H1 (cell line): ENCODE measurements around the gene MMAA. TPM values are rescaled to one million over a fixed set of nuclear protein-coding genes. Genes with fewer than 3 reads are reported as not detected.

Source experiments
- CTCF ChIP-seq, 3 experiments: IDR thresholded peaks; 1 replicate in 2 of 3; 2 replicates in 1 of 3; pipeline versions ENCODE4 v1.5.1 to v1.6.1; 2011; ENCODE audit warnings: low read length in 3 of 3, mild to moderate bottlenecking in 3 of 3, inconsistent platforms in 2 of 3, low read depth in 1 of 3, moderate library complexity in 1 of 3; ENCODE audit not compliant: insufficient read depth in 1 of 3; ENCODE audit errors: control extremely low read depth in 1 of 3
- NANOG ChIP-seq: IDR thresholded peaks from 2 replicates; pipeline ENCODE4 v1.6.1; 2011; ENCODE audit warnings: low read length, low read depth, mild to moderate bottlenecking, inconsistent platforms; ENCODE audit not compliant: insufficient read depth, poor library complexity, severe bottlenecking
- SIN3A ChIP-seq, 2 experiments: IDR thresholded peaks in 1 of 2; conservative IDR thresholded peaks in 1 of 2; 2 replicates each; pipeline ENCODE4 v1.6.1; 2011 to 2012; ENCODE audit warnings: low read length in 2 of 2, improper control_type of control experiment in 1 of 2, low read depth in 1 of 2, mild to moderate bottlenecking in 1 of 2
- SUZ12 ChIP-seq: fragments of 200-600 bp; sonication (generic); IDR thresholded peaks from 2 replicates; pipeline ENCODE4 v1.6.1; 2012; ENCODE audit warnings: mild to moderate bottlenecking, inconsistent platforms, low read length, moderate library complexity, mixed read lengths
- TEAD4 ChIP-seq: IDR thresholded peaks from 2 replicates; pipeline ENCODE4 v1.6.1; 2012; ENCODE audit warnings: low read depth, low read length, inconsistent platforms, mixed read lengths
- polyA plus RNA-seq, 7 experiments: library from polyadenylated mRNA; depleted of rRNA in 3 of 7; stranded (reverse) in 5 of 7; unstranded in 2 of 7; fragments of >200 nt in 5 of 7; fragments of 200-250 nt in 2 of 7; gene quantifications; 1 replicate in 5 of 7; 2 replicates in 1 of 7; 4 replicates in 1 of 7; pipeline versions ENCODE4 v1.2.1 to v1.2.3, GENCODE V29; 2011 to 2013; ENCODE audit warnings: missing spikeins in 2 of 7, mixed read lengths in 2 of 7
- total RNA-seq: library from RNA; stranded (reverse); fragmentation: NEBNext Ultra II Directional; extraction: Animal tissue kit (Norgen Biotek cat#: 25700); gene quantifications from 2 replicates; pipeline ENCODE4 v1.2.1, GENCODE V29; 2021

MMAA gene
- total and polyA plus RNA-seq, 2 of the 8 experiments (the other 6 are each of a cell fraction or from before 2014, with no cell fraction given): 0.98 to 4.9 TPM

- TF ChIP-seq CTCF (IDR thresholded peaks at IDR 0.05; ENCODE audit: control extremely low read depth in 1 of 3, insufficient read depth in 1 of 3, low read depth in 1 of 3, low read length in 3 of 3): no peak
- no peak for TF ChIP-seq SIN3A (conservative IDR thresholded peaks at IDR 0.05 in 1 of 2, IDR thresholded peaks at IDR 0.05 in 1 of 2; ENCODE audit: low read depth in 1 of 2, low read length in 2 of 2)
- TF ChIP-seq TEAD4: no peak
- TF ChIP-seq SUZ12: no peak
- TF ChIP-seq NANOG: no peak
- TF ChIP-seq, all 59 proteins: peak for 0
These were observed 78.1 kb downstream of the MMAA start (continued) for GRCh38 chr4:145697332-145697731.
